Osteocyte (in vitro differentiated cells): ENCODE results near the gene FBXL7. TPM values are rescaled to one million over a fixed set of nuclear protein-coding genes. Genes with fewer than 3 reads are reported as not detected.

ENCODE experiments used
- DNase-seq: peaks from one replicate; pipeline ENCODE4 v3.0.0; 2021; ENCODE audit warnings: mixed read lengths; ENCODE audit not compliant: unreplicated experiment; ENCODE audit errors: extremely low spot score
- H3K27ac Mint-ChIP-seq: one replicate; pipeline ENCODE4 v1.8.0; 2021; ENCODE audit warnings: mild to moderate bottlenecking, mixed read lengths; ENCODE audit not compliant: unreplicated experiment
- H3K27me3 Mint-ChIP-seq: one replicate; pipeline ENCODE4 v1.8.0; 2021; ENCODE audit warnings: mixed read lengths; ENCODE audit not compliant: unreplicated experiment
- H3K36me3 Mint-ChIP-seq: one replicate; pipeline ENCODE4 v1.8.0; 2021; ENCODE audit warnings: mixed read lengths; ENCODE audit not compliant: unreplicated experiment
- H3K4me1 Mint-ChIP-seq: one replicate; pipeline ENCODE4 v1.8.0; 2021; ENCODE audit warnings: mixed read lengths; ENCODE audit not compliant: unreplicated experiment
- H3K4me3 Mint-ChIP-seq: one replicate; pipeline ENCODE4 v1.8.0; 2021; ENCODE audit warnings: mild to moderate bottlenecking, moderate library complexity, mixed read lengths; ENCODE audit not compliant: unreplicated experiment
- H3K9me3 Mint-ChIP-seq: one replicate; pipeline ENCODE4 v1.8.0; 2021; ENCODE audit warnings: mixed read lengths; ENCODE audit not compliant: unreplicated experiment
- CTCF ChIP-seq: fragments of 200-600 bp; sonication (generic); IDR thresholded peaks from 2 replicates; pipeline ENCODE4 v1.5.0; 2021; ENCODE audit warnings: antibody characterized with exemption, mild to moderate bottlenecking, moderate library complexity
- total RNA-seq: library from RNA; stranded (reverse); gene quantifications from 2 replicates; pipeline ENCODE4 v1.2.1, GENCODE V29; 2021

The FBXL7 gene
- total RNA-seq, 1 donor from 2014 or later: 28.4 TPM

DNA sequence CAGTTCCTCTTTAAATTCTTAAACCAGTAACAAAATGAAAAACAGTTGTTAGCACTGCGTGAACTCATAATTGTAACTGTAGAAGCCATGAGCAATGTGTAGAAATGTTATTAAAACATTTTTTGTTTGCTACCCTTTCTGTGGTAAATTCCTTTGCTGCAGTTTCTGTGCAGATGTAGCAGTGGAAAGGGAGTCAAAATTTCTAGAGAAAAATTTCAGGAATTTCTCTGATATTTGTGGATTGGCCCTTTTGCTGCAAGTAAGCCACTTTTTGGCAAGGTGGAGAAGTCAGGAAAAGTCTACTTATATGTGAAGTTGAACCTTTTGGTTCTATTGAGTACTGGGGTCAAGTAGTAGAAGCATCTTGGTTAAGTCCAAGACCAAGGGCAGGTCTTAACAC, 10.1 kb downstream of the FBXL7 start:
- H3K4me1 Mint-ChIP-seq: peaks cover 52% of the 10 kb centered on the region
- no peak for DNase-seq
- peaks cover 10% of the 10 kb centered on the region for H3K36me3 Mint-ChIP-seq
- H3K27ac Mint-ChIP-seq: peak overlapping the region; percentile 80
- peak overlapping the region; percentile 24 for H3K4me3 Mint-ChIP-seq
- no peak for TF ChIP-seq CTCF
- H3K9me3 Mint-ChIP-seq: no peaks in the 10 kb centered on the region
- no peaks in the 10 kb centered on the region for H3K27me3 Mint-ChIP-seq

- no peak for TF ChIP-seq CTCF
- H3K36me3 Mint-ChIP-seq: peaks cover 8% of the 10 kb centered on the region
- peak overlapping the region; percentile 23 for H3K4me3 Mint-ChIP-seq
- DNase-seq: no peak
- peaks cover 50% of the 10 kb centered on the region for H3K4me1 Mint-ChIP-seq
- H3K27me3 Mint-ChIP-seq: no peaks in the 10 kb centered on the region
- H3K27ac Mint-ChIP-seq: peak overlapping the region; percentile 48
- no peaks in the 10 kb centered on the region for H3K9me3 Mint-ChIP-seq
These were observed 10.9 kb downstream of the FBXL7 start for GRCh38 chr5:15510831-15511230.

GRCh38 chr5:15513431-15513830, 13.5 kb downstream of the FBXL7 start:
- no peak overlapping the region for H3K4me3 Mint-ChIP-seq
- TF ChIP-seq CTCF: no peak
- peaks cover 47% of the 10 kb centered on the region for H3K4me1 Mint-ChIP-seq
- H3K36me3 Mint-ChIP-seq: peaks cover 3% of the 10 kb centered on the region
- H3K27ac Mint-ChIP-seq: no peak overlapping the region
- DNase-seq: no peak
- H3K27me3 Mint-ChIP-seq: no peaks in the 10 kb centered on the region
- H3K9me3 Mint-ChIP-seq: no peaks in the 10 kb centered on the region

DNA sequence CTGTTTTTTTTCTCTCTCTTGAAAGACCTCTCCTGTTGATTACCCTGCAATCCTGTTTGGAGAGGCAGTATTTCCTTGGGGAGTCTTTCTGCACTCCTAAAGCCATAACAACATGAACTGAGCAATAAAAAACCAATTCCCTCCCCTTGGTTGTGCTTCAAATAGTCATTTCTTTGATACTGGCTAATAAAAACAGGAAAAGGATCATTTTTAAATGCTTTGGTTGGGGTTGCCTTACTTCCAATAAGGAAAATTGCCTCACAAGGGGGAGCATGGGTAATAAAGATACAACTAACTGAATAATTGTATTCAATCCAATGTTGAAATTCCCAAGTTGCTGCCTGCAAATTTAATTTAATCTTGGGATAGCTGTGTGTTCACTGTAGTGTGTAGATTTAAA, 13.9 kb downstream of the FBXL7 start:
- Mint-ChIP-seq H3K27ac (no peak overlapping the region), H3K4me3 (no peak overlapping the region), H3K9me3 (no peaks in the 10 kb centered on the region), H3K36me3 (peaks cover 3% of the 10 kb centered on the region), H3K4me1 (peaks cover 45% of the 10 kb centered on the region), H3K27me3 (no peaks in the 10 kb centered on the region)
- no peak for DNase-seq
- TF ChIP-seq CTCF: no peak

DNA sequence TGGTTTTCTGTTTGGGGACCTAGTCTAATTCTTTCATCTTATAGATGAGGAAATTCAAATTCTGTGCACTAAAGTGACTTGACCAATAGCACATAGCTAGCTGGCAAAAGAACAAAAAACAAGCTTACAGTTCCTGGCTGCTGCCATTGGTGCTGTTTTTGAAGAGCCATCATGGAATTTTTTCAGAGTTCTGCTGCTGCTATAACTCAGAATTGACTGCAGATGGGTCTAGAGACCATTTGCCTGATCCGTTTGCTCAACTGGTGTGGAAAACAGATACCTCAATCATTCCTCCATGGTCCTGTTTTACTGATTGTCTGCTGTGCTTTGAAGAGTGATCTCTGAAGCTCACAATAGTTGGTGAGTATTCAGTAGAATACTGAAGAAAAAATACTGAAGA, 15.2 kb downstream of the FBXL7 start:
- no peak for DNase-seq
- peaks cover 33% of the 10 kb centered on the region for H3K4me1 Mint-ChIP-seq
- no peak overlapping the region for H3K4me3 Mint-ChIP-seq
- H3K9me3 Mint-ChIP-seq: no peaks in the 10 kb centered on the region
- no peaks in the 10 kb centered on the region for H3K27me3 Mint-ChIP-seq
- TF ChIP-seq CTCF: peak; percentile 28
- H3K36me3 Mint-ChIP-seq: peaks cover 5% of the 10 kb centered on the region
- no peak overlapping the region for H3K27ac Mint-ChIP-seq
